ENCODE data around the gene LRRC23. TPM values are rescaled to one million over a fixed set of nuclear protein-coding genes. Genes with fewer than 3 reads are reported as not detected.

Gene LRRC23
- total and polyA plus RNA-seq, 9 of the 15 experiments (the other 6 are each of a cell fraction or from before 2014, with no cell fraction given): 2.2 to 7.0 (median 3.0) TPM

DNA sequence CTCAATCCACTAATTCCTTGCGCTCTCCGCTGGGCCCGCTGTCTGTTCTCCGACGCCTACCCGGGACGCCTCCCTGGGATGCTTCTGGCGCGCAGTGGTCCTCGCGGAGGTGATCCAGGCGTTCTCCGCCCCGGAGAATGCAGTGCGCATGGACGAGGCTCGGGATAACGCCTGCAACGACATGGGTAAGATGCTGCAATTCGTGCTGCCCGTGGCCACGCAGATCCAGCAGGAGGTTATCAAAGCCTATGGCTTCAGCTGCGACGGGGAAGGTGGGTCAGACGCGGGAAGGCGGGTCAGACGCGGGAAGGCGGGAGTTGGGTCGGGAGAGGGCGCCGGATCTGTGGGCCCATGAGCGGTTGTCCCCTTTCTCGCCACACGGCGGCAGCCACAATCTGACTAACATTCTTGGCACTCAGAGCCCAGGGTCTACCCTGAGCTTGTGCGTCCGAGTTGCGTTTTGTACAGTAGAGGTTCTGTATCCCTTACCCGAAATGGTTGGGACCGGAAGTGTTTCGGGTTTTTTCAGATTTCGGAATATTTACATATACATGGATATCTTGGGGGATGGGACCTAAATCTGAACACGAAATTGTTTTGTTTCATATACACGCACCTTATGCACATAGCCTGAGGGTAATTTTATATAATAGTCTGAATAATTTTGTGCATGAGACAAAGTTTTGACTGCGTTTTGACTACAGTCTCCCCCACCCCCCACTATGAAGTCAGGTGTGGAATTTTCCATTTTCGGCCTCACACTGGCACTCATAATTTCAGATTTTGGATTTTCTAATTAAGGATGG lies 40.0 kb downstream of the LRRC23 start (continued):
- TF ChIP-seq ARID2 (IDR thresholded peaks at IDR 0.05) (no peak), ZNF57 (CRISPR knock-in tag; IDR thresholded peaks at IDR 0.05) (no peak), ZNF436 (CRISPR knock-in tag; IDR thresholded peaks at IDR 0.05) (no peak), ZNF174 (CRISPR knock-in tag; IDR thresholded peaks at IDR 0.05) (no peak), ZNF232 (CRISPR knock-in tag; IDR thresholded peaks at IDR 0.05) (no peak), RBM39 (optimal IDR thresholded peaks at IDR 0.05; ENCODE audit: low read depth, low read length) (no peak), SUPT5H (IDR thresholded peaks at IDR 0.05) (no peak), ZNF583 (CRISPR knock-in tag; IDR thresholded peaks at IDR 0.05) (no peak), ZNF24 (IDR thresholded peaks at IDR 0.05) (no peak), ZSCAN29 (IDR thresholded peaks at IDR 0.05) (peak; percentile 95), ZNF586 (CRISPR knock-in tag; conservative IDR thresholded peaks at IDR 0.05) (no peak), ETV6 (IDR thresholded peaks at IDR 0.05; ENCODE audit: borderline replicate concordance in 1 of 2, low read depth in 2 of 2, low read length in 1 of 2) (no peak), ETV6 (CRISPR knock-in tag; IDR thresholded peaks at IDR 0.05; ENCODE audit: borderline replicate concordance) (no peak), JUND (IDR thresholded peaks at IDR 0.05; ENCODE audit: borderline replicate concordance, low read depth, low read length) (peak; percentile 34; the same call in 1 of the 2 replicates), JUND (tag; IDR thresholded peaks at IDR 0.05; ENCODE audit: borderline replicate concordance, low read depth, low read length) (no peak; the same call in 2 of the 3 replicates), ZKSCAN3 (CRISPR knock-in tag; IDR thresholded peaks at IDR 0.05) (no peak)
- TF ChIP-seq, protein P1, sequence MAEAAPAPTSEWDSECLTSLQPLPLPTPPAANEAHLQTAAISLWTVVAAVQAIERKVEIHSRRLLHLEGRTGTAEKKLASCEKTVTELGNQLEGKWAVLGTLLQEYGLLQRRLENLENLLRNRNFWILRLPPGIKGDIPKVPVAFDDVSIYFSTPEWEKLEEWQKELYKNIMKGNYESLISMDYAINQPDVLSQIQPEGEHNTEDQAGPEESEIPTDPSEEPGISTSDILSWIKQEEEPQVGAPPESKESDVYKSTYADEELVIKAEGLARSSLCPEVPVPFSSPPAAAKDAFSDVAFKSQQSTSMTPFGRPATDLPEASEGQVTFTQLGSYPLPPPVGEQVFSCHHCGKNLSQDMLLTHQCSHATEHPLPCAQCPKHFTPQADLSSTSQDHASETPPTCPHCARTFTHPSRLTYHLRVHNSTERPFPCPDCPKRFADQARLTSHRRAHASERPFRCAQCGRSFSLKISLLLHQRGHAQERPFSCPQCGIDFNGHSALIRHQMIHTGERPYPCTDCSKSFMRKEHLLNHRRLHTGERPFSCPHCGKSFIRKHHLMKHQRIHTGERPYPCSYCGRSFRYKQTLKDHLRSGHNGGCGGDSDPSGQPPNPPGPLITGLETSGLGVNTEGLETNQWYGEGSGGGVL (CRISPR knock-in tag; IDR thresholded peaks at IDR 0.05): no peak
- TF ChIP-seq, protein P2, sequence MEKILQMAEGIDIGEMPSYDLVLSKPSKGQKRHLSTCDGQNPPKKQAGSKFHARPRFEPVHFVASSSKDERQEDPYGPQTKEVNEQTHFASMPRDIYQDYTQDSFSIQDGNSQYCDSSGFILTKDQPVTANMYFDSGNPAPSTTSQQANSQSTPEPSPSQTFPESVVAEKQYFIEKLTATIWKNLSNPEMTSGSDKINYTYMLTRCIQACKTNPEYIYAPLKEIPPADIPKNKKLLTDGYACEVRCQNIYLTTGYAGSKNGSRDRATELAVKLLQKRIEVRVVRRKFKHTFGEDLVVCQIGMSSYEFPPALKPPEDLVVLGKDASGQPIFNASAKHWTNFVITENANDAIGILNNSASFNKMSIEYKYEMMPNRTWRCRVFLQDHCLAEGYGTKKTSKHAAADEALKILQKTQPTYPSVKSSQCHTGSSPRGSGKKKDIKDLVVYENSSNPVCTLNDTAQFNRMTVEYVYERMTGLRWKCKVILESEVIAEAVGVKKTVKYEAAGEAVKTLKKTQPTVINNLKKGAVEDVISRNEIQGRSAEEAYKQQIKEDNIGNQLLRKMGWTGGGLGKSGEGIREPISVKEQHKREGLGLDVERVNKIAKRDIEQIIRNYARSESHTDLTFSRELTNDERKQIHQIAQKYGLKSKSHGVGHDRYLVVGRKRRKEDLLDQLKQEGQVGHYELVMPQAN (IDR thresholded peaks at IDR 0.05; ENCODE audit: borderline replicate concordance): no peak
- TF ChIP-seq, protein P3, sequence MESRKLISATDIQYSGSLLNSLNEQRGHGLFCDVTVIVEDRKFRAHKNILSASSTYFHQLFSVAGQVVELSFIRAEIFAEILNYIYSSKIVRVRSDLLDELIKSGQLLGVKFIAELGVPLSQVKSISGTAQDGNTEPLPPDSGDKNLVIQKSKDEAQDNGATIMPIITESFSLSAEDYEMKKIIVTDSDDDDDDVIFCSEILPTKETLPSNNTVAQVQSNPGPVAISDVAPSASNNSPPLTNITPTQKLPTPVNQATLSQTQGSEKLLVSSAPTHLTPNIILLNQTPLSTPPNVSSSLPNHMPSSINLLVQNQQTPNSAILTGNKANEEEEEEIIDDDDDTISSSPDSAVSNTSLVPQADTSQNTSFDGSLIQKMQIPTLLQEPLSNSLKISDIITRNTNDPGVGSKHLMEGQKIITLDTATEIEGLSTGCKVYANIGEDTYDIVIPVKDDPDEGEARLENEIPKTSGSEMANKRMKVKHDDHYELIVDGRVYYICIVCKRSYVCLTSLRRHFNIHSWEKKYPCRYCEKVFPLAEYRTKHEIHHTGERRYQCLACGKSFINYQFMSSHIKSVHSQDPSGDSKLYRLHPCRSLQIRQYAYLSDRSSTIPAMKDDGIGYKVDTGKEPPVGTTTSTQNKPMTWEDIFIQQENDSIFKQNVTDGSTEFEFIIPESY (CRISPR knock-in tag; IDR thresholded peaks at IDR 0.05): peak; percentile 36; the same call in 1 of the 2 replicates
- TF ChIP-seq, protein P4, sequence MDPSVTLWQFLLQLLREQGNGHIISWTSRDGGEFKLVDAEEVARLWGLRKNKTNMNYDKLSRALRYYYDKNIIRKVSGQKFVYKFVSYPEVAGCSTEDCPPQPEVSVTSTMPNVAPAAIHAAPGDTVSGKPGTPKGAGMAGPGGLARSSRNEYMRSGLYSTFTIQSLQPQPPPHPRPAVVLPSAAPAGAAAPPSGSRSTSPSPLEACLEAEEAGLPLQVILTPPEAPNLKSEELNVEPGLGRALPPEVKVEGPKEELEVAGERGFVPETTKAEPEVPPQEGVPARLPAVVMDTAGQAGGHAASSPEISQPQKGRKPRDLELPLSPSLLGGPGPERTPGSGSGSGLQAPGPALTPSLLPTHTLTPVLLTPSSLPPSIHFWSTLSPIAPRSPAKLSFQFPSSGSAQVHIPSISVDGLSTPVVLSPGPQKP (CRISPR knock-in tag; IDR thresholded peaks at IDR 0.05): no peak
- TF ChIP-seq, protein P5, sequence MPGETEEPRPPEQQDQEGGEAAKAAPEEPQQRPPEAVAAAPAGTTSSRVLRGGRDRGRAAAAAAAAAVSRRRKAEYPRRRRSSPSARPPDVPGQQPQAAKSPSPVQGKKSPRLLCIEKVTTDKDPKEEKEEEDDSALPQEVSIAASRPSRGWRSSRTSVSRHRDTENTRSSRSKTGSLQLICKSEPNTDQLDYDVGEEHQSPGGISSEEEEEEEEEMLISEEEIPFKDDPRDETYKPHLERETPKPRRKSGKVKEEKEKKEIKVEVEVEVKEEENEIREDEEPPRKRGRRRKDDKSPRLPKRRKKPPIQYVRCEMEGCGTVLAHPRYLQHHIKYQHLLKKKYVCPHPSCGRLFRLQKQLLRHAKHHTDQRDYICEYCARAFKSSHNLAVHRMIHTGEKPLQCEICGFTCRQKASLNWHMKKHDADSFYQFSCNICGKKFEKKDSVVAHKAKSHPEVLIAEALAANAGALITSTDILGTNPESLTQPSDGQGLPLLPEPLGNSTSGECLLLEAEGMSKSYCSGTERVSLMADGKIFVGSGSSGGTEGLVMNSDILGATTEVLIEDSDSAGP (CRISPR knock-in tag; IDR thresholded peaks at IDR 0.05): no peak
